ENCODE results near the gene HAUS8. TPM values are rescaled to one million over a fixed set of nuclear protein-coding genes. Genes with fewer than 3 reads are reported as not detected.
A peak's percentile ranks its signal among the peaks of the same experiment; 100 is the strongest.

Gene HAUS8
- total and polyA plus RNA-seq, 10 of the 15 experiments (the other 5 are each of a cell fraction or from before 2014, with no cell fraction given), result 22.7 to 43.9 (median 34.4) TPM

DNA sequence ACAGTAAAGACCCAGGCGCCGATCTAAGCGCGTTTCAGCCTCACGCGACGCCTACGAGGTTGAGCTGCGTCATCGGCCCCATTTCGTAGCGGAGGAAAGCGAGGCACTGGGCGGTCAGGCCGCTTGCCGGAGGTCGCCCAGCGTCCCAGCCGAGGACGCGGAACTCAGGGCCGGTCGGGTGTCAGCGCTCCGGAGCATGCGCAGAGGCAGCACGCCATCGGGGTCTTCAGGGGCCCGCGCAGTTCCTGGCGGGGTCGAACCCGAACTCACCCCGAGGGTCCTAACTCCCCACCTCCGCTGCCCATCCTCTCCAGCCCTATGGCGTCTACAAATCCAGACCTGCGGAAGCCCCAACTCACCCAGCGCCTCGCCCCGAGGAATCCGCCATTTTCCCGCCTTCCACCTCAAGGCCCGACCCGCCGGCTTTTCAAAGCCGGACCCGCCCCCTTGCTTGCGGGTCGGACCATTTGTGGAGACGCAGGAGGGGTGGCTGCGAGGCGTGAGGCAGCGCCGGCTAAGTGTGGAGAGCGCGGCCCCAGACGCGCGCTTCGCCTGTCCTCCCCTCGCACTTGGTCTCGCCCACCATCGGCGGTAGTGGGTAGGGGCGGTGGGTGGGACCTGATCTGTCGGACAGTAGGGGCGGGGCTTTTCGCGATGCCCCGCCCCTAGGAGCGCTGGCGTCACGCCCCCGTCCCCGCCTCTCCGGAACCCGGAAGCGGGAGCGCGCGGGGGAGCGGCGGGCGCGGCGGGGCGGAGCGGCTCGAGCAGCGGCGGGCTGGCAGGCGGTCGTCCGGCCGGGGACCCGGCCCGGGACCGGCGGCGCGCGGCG is at the start of gene HAUS8, which contains the start of gene MYO9B (continued):
- TF ChIP-seq, protein P1, sequence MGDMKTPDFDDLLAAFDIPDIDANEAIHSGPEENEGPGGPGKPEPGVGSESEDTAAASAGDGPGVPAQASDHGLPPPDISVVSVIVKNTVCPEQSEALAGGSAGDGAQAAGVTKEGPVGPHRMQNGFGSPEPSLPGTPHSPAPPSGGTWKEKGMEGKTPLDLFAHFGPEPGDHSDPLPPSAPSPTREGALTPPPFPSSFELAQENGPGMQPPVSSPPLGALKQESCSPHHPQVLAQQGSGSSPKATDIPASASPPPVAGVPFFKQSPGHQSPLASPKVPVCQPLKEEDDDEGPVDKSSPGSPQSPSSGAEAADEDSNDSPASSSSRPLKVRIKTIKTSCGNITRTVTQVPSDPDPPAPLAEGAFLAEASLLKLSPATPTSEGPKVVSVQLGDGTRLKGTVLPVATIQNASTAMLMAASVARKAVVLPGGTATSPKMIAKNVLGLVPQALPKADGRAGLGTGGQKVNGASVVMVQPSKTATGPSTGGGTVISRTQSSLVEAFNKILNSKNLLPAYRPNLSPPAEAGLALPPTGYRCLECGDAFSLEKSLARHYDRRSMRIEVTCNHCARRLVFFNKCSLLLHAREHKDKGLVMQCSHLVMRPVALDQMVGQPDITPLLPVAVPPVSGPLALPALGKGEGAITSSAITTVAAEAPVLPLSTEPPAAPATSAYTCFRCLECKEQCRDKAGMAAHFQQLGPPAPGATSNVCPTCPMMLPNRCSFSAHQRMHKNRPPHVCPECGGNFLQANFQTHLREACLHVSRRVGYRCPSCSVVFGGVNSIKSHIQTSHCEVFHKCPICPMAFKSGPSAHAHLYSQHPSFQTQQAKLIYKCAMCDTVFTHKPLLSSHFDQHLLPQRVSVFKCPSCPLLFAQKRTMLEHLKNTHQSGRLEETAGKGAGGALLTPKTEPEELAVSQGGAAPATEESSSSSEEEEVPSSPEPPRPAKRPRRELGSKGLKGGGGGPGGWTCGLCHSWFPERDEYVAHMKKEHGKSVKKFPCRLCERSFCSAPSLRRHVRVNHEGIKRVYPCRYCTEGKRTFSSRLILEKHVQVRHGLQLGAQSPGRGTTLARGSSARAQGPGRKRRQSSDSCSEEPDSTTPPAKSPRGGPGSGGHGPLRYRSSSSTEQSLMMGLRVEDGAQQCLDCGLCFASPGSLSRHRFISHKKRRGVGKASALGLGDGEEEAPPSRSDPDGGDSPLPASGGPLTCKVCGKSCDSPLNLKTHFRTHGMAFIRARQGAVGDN (IDR thresholded peaks at IDR 0.05), result peak; percentile 27; the same call in 1 of the 2 replicates
- TF ChIP-seq NFYB (IDR thresholded peaks at IDR 0.05; ENCODE audit: insufficient read depth, low read depth, low read length) (no peak), EGR1 (IDR thresholded peaks at IDR 0.05; ENCODE audit: borderline replicate concordance in 1 of 2, low read depth in 2 of 2, low read length in 2 of 2) (no peak), KAT2A (conservative IDR thresholded peaks at IDR 0.05; ENCODE audit: control insufficient read depth, low read depth, low read length) (no peak), SREBF1 (IDR thresholded peaks at IDR 0.05; ENCODE audit: low read length) (peak; percentile 100), IKZF2 (IDR thresholded peaks at IDR 0.05) (no peak), HCFC1 (IDR thresholded peaks at IDR 0.05; ENCODE audit: low read length) (peak; percentile 50), MTA3 (IDR thresholded peaks at IDR 0.05; ENCODE audit: borderline replicate concordance, low read length) (no peak), SUPT20H (IDR thresholded peaks at IDR 0.05; ENCODE audit: borderline replicate concordance, control insufficient read depth, low read depth, low read length) (no peak), ZBED1 (IDR thresholded peaks at IDR 0.05; ENCODE audit: borderline replicate concordance) (no peak), MTA2 (IDR thresholded peaks at IDR 0.05; ENCODE audit: low read depth) (no peak), SP1 (IDR thresholded peaks at IDR 0.05; ENCODE audit: low read depth, low read length) (peak; percentile 95)
- TF ChIP-seq, protein P2, sequence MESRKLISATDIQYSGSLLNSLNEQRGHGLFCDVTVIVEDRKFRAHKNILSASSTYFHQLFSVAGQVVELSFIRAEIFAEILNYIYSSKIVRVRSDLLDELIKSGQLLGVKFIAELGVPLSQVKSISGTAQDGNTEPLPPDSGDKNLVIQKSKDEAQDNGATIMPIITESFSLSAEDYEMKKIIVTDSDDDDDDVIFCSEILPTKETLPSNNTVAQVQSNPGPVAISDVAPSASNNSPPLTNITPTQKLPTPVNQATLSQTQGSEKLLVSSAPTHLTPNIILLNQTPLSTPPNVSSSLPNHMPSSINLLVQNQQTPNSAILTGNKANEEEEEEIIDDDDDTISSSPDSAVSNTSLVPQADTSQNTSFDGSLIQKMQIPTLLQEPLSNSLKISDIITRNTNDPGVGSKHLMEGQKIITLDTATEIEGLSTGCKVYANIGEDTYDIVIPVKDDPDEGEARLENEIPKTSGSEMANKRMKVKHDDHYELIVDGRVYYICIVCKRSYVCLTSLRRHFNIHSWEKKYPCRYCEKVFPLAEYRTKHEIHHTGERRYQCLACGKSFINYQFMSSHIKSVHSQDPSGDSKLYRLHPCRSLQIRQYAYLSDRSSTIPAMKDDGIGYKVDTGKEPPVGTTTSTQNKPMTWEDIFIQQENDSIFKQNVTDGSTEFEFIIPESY (IDR thresholded peaks at IDR 0.05), result no peak
- TF ChIP-seq, protein P3, sequence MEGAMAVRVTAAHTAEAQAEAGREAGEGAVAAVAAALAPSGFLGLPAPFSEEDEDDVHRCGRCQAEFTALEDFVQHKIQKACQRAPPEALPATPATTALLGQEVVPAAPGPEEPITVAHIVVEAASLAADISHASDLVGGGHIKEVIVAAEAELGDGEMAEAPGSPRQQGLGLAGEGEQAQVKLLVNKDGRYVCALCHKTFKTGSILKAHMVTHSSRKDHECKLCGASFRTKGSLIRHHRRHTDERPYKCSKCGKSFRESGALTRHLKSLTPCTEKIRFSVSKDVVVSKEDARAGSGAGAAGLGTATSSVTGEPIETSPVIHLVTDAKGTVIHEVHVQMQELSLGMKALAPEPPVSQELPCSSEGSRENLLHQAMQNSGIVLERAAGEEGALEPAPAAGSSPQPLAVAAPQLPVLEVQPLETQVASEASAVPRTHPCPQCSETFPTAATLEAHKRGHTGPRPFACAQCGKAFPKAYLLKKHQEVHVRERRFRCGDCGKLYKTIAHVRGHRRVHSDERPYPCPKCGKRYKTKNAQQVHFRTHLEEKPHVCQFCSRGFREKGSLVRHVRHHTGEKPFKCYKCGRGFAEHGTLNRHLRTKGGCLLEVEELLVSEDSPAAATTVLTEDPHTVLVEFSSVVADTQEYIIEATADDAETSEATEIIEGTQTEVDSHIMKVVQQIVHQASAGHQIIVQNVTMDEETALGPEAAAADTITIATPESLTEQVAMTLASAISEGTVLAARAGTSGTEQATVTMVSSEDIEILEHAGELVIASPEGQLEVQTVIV (IDR thresholded peaks at IDR 0.05; ENCODE audit: borderline replicate concordance, partially characterized antibody), result peak; percentile 90
- TF ChIP-seq, protein P4, sequence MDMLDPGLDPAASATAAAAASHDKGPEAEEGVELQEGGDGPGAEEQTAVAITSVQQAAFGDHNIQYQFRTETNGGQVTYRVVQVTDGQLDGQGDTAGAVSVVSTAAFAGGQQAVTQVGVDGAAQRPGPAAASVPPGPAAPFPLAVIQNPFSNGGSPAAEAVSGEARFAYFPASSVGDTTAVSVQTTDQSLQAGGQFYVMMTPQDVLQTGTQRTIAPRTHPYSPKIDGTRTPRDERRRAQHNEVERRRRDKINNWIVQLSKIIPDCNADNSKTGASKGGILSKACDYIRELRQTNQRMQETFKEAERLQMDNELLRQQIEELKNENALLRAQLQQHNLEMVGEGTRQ (IDR thresholded peaks at IDR 0.05; ENCODE audit: borderline replicate concordance, low read depth, low read length), result no peak
- TF ChIP-seq, protein P5, sequence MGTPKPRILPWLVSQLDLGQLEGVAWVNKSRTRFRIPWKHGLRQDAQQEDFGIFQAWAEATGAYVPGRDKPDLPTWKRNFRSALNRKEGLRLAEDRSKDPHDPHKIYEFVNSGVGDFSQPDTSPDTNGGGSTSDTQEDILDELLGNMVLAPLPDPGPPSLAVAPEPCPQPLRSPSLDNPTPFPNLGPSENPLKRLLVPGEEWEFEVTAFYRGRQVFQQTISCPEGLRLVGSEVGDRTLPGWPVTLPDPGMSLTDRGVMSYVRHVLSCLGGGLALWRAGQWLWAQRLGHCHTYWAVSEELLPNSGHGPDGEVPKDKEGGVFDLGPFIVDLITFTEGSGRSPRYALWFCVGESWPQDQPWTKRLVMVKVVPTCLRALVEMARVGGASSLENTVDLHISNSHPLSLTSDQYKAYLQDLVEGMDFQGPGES (IDR thresholded peaks at IDR 0.05), result peak; percentile 60; the same call in 1 of the 2 replicates
- TF ChIP-seq, protein P6, sequence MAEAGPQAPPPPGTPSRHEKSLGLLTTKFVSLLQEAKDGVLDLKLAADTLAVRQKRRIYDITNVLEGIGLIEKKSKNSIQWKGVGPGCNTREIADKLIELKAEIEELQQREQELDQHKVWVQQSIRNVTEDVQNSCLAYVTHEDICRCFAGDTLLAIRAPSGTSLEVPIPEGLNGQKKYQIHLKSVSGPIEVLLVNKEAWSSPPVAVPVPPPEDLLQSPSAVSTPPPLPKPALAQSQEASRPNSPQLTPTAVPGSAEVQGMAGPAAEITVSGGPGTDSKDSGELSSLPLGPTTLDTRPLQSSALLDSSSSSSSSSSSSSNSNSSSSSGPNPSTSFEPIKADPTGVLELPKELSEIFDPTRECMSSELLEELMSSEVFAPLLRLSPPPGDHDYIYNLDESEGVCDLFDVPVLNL (IDR thresholded peaks at IDR 0.05; ENCODE audit: low read depth, low read length), result peak; percentile 97
